HG03108 (cell line): ENCODE results near the gene UGT8.
"Not testable (repeated sequence)": the region's sequence is repeated elsewhere in the genome, so short reads cannot be mapped to it uniquely, and the experiment has no call there.

Experiments used
- ATAC-seq: cut with Tn5 transposase; IDR thresholded peaks from one replicate; pipeline ENCODE4 v1.9.1; 2021; ENCODE audit warnings: moderate library complexity; ENCODE audit not compliant: unreplicated experiment

The UGT8 gene

GRCh38 chr4:114606245-114606644 lies 7.6 kb downstream of the UGT8 start:
- ATAC-seq, result no peak

DNA sequence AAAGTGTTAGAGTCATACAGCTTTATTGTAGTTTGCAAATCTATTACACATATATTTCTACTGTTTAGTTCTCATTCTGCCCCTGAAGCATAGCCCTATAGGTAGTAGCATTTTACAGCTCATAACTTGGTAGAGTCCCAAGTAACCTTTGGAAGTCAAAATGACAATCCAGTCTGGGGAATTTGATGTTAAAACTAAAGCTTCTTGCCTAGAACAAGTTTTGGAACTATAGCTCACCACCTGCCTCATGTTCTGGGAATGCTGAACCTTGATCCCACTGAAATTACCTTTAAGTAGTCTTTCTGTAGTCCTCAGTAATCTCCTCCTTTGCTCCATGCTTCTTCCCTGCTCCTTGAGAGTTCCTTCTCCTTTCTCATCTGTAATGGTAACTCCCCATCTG lies 8.4 kb downstream of the UGT8 start:
- ATAC-seq, result no peak

- no peak for ATAC-seq
Measured at GRCh38 chr4:114613560-114613959, 15.0 kb downstream of the UGT8 start.

GRCh38 chr4:114615435-114615834 lies 16.8 kb downstream of the UGT8 start:
- ATAC-seq, result no peak

- ATAC-seq, result not testable (repeated sequence)
Measured at GRCh38 chr4:114616036-114616435, 17.4 kb downstream of the UGT8 start.

DNA sequence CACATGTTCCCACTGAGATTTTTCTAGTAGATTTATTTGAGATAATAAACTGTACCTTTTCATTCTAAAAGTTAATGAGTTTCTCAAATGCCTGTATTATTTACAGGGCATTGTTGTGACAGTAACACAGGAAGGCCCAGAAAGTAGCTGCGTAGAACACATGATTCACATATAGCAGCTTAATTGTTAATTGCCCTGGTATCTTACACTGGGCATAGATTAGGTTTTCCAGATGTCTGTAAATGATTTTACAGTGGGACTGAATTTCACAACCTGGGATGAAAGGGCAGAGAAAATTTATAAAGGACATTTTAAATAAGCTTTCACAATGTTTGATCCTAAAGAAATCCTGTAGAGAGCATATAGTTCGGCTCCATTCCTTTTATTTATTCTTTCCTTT lies 27.6 kb downstream of the UGT8 start:
- ATAC-seq, result no peak

DNA sequence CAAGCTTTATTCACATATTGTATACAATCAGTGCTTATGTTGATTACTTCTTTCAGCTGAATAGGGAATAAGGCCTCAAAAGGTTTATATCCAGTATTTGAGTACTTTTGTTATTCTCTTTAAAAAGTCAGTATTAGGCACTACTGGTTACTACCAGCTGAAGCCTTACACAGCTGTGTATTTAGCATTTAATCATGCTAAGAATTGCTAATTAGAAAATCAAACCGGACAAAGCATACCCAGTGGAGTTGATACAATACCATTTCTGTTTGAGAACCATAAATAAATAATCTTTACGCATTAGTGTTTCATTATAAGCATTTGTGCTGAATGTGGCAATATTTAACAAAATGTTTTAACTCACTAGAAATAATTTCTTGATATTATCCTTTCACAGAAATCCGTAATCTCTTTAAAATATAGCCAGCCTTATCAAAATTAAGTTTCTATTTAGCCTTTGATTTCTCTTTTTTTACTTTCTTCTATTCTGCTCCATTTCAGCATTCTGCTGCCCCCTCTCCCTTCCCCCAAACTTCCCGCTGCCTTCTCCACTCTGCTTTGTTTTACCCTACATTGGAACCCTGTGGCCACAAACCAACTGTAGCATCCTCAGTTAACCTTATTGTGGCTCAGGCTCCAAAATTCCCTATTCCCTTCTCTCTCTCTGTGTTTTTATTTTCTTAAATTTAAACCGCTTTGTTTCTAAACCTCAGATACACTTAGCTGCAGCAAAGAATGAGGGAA lies 37.8 kb downstream of the UGT8 start:
- ATAC-seq, result no peak

DNA sequence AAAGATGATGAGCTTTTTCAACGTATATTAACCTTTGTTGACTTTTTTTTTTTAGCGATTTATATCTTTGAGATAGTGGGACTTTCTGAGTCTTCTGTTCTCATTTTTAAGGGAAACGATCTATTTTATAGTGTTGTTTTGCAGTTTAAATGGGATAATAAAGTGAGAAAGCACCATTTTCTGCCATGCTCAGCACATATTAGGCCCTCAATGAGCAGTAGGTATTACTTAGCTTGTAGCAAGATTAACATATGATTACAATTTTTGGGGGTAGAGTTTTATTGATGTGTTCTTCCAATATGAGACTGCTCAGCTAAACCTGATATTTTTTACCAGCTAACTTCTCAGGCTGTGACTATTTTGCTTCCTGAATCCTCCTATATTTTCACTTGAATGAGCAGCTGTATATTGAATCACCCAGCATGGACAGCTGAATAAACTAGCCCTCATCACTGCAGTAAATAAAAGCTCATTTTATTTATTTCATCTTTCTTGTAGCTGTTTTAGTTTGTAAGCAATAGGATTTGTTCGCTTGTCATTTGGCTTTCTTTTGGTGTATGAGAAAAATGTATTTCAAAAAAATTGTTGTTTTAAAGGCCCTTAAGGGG lies 43.7 kb downstream of the UGT8 start:
- no peak for ATAC-seq

DNA sequence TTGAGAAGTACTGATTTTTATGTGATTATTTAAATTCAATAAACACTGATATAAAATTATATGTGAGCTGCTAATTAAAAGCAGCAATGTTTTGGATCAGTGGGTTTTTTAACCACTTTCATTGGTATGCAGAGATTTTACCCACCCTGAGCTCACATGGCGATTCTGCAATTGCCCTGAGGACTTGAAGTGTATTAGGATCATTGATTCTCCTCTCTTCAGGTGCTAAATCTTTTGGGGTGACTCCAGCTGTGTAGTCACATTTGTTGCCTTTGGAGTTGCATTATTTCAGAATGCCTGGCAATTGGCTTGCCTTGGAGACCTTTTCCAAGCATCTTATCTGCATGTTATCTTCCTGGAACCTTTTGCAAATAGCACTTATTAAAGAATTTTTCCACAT lies 51.3 kb downstream of the UGT8 start:
- no peak for ATAC-seq

- no peak for ATAC-seq
Measured at GRCh38 chr4:114653675-114654074, 55.1 kb downstream of the UGT8 start.

DNA sequence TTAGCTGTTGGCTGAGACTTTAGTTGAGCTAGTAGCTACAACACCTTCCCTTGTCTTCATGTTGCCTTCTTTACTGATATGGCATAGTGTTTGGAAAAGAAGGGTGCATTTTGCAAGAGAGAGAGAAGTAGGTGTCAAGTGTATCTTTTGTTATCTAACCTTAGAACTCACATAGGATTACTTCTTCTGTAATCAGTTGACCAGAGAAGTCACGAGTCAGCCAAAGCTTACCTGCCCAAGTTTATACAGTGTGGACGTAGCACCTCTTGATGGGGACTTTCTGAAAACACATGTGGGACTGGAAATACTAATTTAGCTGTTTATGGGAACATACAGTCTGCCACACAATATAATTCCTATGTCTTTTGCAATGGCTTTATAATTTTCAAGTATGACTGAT lies 56.0 kb downstream of the UGT8 start:
- no peak for ATAC-seq

DNA sequence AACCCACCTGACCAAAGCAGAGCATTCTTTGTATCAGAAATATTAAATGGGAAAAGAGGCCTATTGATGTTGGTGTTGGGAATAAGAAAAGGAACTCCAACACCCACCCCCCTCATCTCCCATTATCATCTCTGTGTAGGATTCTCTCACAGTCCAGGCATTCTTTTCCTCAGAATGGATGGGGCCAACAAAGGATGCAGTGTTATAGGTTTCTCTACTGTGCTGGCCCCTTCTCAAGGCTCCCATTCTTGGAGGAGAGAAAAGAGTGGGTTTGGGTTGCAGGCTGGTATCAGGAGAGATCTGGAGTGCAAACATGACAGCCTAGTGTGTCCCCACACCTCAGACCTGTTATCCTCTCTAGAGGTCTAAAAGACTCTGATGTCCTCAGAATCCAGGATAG lies 59.6 kb downstream of the UGT8 start:
- ATAC-seq, result no peak

DNA sequence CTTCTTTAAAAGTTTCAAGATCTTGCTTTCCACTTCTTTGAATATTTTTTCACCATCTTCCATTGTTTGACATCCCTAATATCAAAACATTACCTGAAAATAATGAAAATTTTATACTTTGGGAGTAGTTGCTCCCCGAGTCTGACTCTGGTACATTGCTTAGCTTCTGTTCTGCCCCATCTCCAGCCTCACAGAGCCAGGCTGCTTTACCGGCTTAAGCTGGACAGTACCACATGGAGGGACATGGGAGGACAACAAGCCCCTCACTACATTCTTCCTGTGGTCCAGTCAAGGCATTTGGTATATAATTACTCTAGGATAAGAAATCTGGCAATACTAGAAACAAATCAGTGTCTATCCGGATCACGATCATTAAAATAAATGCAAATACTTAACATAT lies 60.2 kb downstream of the UGT8 start:
- ATAC-seq, result no peak

GRCh38 chr4:114659386-114660008 lies 60.9 kb downstream of the UGT8 start:
- ATAC-seq, result peak; percentile 92

- ATAC-seq, result no peak
Measured at GRCh38 chr4:114663083-114663482, 64.5 kb downstream of the UGT8 start.

DNA sequence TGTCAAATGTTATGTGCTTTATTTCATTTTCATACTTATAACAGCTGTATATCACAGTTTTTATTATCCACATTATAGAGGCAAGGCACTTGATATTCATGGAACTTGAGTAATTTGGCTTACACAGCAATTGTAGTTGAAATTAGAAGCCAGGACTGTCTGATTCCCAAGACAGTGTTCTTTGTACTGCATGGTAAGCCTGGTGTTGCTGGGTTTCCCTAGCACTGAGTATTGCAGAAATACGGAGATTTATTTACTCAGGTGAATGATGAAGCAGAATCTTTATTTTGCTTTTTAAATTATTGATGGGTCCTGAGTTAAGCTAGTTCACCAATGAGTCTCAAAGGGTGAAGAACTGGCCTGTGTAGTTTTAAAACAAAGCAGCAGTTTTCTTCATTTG lies 70.0 kb downstream of the UGT8 start:
- ATAC-seq, result no peak

GRCh38 chr4:114670733-114671132 lies 72.1 kb downstream of the UGT8 start:
- ATAC-seq, result not testable (repeated sequence)

DNA sequence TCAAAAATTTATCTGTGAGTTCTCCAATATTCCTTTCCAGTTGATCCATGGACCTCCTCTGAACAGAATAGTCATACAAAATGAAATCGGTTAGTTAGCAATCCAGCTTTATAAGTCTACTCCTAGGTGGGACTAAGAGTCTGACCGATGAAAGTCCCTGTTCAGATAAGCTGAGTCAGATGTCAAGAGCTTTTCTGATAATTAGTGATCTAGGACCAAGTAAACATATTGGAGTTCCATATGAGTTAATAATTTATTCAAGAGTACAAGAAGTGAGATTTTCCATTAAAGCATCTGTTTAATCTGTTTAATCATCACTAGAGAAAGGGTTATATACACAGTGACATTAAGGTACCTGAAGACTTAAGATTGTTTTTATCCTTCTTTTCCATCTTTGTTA lies 74.7 kb downstream of the UGT8 start:
- ATAC-seq, result no peak

DNA sequence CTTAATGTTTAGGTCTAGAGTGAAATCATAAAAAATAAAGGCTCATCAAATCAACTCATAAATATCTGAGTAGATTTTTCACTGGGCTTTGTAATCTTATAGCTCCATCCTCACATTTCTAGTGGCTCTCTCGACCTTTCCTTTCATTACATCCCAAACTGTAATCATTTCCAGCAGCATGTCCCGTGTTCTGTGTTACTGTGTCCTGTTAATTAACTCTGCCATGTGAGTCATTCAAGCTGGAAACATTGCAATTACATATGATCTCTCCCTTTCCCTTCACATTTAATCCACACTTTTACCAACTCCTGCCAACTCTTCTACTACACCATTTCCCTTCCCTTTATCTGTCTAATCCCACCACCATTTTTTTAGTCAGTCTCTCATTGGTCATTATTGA lies 75.5 kb downstream of the UGT8 start:
- no peak for ATAC-seq

GRCh38 chr4:114677346-114677979 lies 78.9 kb downstream of the UGT8 start:
- ATAC-seq, result no peak

- no peak for ATAC-seq
Measured at GRCh38 chr4:114684462-114684861, 85.9 kb downstream of the UGT8 start.

GRCh38 chr4:114688059-114688458 lies 89.5 kb downstream of the UGT8 start:
- ATAC-seq, result no peak
